ENCODE measurements around the gene KEL. TPM values are rescaled to one million over a fixed set of nuclear protein-coding genes. Genes with fewer than 3 reads are reported as not detected.

Gene KEL
- total RNA-seq, 1 experiment from 2014 or later = 0.91 TPM

DNA sequence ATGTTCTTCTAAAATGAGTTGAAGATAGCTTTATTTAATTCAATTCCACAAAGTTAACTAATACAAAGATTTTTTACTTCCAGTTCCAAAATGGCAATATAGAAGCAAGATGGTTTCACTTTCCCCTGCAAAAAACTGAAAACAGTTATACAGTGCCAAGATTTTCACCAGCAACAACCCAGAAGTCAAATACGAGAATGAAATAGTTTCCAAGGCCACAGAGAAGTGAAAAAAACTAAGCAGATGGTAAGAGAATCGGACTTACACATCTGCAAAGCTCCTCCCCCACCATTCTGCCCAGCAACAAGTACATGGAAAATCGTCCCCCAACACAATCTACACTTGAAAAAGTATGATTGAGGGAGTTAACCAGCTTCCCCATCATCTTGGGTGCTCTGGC lies 30.3 kb upstream of the KEL start:
- ATAC-seq (no peak), DNase-seq (ENCODE audit: low read depth, low spot score) (no peak)
- Histone ChIP-seq H3K9ac (ENCODE audit: low read length) (no peak overlapping the region), H2AFZ (ENCODE audit: low read depth, low read length, poor library complexity, severe bottlenecking) (no peak overlapping the region), H3K4me1 (ENCODE audit: control insufficient read depth in 1 of 2, insufficient read depth in 2 of 2, low read length in 2 of 2) (no peaks in the 10 kb centered on the region), H3K27ac (ENCODE audit: low read depth, low read length) (no peak overlapping the region), H3K9me3 (ENCODE audit: control insufficient read depth in 1 of 2, insufficient read depth in 1 of 2, low read depth in 1 of 2, low read length in 2 of 2) (no peaks in the 10 kb centered on the region), H3K4me3 (replicated peaks in 1 of 2; ENCODE audit: low read depth in 1 of 2, low read length in 2 of 2) (no peak overlapping the region), H4K20me1 (ENCODE audit: insufficient read depth) (no peaks in the 10 kb centered on the region), H3K4me2 (ENCODE audit: low read length) (no peak overlapping the region), H3K79me2 (ENCODE audit: insufficient read depth, low read length) (no peaks in the 10 kb centered on the region), H3K36me3 (ENCODE audit: control insufficient read depth in 1 of 2, insufficient read depth in 2 of 2, low read length in 2 of 2) (no peaks in the 10 kb centered on the region), H3K27me3 (ENCODE audit: insufficient read depth, low read length) (no peaks in the 10 kb centered on the region), H3K9me2 (ENCODE audit: insufficient read depth) (no peaks in the 10 kb centered on the region)
- POLR2A ChIA-PET = no interaction called here
- TF ChIP-seq RAD21 (IDR thresholded peaks at IDR 0.05; ENCODE audit: low read depth) (no peak), SRF (IDR thresholded peaks at IDR 0.05; ENCODE audit: low read depth) (no peak), ZFX (IDR thresholded peaks at IDR 0.05) (no peak), POLR2A (IDR thresholded peaks at IDR 0.05; ENCODE audit: borderline replicate concordance, extremely low read depth, insufficient read depth, insufficient read length) (no peak), FOSL1 (IDR thresholded peaks at IDR 0.05; ENCODE audit: low read depth) (no peak), CEBPB (IDR thresholded peaks at IDR 0.05; ENCODE audit: low read depth) (no peak), EZH2 (IDR thresholded peaks at IDR 0.05) (no peak), POLR2AphosphoS5 (IDR thresholded peaks at IDR 0.05; ENCODE audit: low read depth, low read length) (no peak), JUND (IDR thresholded peaks at IDR 0.05) (no peak), YY1 (IDR thresholded peaks at IDR 0.05; ENCODE audit: extremely low read depth, insufficient replicate concordance, low read depth, low read length) (no peak)
- TF ChIP-seq, protein P1, sequence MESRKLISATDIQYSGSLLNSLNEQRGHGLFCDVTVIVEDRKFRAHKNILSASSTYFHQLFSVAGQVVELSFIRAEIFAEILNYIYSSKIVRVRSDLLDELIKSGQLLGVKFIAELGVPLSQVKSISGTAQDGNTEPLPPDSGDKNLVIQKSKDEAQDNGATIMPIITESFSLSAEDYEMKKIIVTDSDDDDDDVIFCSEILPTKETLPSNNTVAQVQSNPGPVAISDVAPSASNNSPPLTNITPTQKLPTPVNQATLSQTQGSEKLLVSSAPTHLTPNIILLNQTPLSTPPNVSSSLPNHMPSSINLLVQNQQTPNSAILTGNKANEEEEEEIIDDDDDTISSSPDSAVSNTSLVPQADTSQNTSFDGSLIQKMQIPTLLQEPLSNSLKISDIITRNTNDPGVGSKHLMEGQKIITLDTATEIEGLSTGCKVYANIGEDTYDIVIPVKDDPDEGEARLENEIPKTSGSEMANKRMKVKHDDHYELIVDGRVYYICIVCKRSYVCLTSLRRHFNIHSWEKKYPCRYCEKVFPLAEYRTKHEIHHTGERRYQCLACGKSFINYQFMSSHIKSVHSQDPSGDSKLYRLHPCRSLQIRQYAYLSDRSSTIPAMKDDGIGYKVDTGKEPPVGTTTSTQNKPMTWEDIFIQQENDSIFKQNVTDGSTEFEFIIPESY (IDR thresholded peaks at IDR 0.05; ENCODE audit: extremely low read depth, insufficient replicate concordance, low read length) = no peak
- TF ChIP-seq, protein P2, sequence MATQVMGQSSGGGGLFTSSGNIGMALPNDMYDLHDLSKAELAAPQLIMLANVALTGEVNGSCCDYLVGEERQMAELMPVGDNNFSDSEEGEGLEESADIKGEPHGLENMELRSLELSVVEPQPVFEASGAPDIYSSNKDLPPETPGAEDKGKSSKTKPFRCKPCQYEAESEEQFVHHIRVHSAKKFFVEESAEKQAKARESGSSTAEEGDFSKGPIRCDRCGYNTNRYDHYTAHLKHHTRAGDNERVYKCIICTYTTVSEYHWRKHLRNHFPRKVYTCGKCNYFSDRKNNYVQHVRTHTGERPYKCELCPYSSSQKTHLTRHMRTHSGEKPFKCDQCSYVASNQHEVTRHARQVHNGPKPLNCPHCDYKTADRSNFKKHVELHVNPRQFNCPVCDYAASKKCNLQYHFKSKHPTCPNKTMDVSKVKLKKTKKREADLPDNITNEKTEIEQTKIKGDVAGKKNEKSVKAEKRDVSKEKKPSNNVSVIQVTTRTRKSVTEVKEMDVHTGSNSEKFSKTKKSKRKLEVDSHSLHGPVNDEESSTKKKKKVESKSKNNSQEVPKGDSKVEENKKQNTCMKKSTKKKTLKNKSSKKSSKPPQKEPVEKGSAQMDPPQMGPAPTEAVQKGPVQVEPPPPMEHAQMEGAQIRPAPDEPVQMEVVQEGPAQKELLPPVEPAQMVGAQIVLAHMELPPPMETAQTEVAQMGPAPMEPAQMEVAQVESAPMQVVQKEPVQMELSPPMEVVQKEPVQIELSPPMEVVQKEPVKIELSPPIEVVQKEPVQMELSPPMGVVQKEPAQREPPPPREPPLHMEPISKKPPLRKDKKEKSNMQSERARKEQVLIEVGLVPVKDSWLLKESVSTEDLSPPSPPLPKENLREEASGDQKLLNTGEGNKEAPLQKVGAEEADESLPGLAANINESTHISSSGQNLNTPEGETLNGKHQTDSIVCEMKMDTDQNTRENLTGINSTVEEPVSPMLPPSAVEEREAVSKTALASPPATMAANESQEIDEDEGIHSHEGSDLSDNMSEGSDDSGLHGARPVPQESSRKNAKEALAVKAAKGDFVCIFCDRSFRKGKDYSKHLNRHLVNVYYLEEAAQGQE (IDR thresholded peaks at IDR 0.05; ENCODE audit: low read depth) = no peak
- no TSS peak for BruUV-seq (replicated peaks)
- RAD21 ChIA-PET (ENCODE audit: low non-redundant PET in 1 of 2, low total read pairs in 2 of 2, uncharacterized antibody in 2 of 2, unreplicated experiment in 2 of 2) = no interaction called here
- CTCF ChIA-PET = no interaction called here
- intact Hi-C loops (cut with micrococcal nuclease) = no loop called here

Data from HCT116 (cell line).